GOT3 (cell line): ENCODE data around the gene PTCRA.
"Not testable (repeated sequence)": the region's sequence is repeated elsewhere in the genome, so short reads cannot be mapped to it uniquely, and the experiment has no call there.

Experiments
- DNase-seq: peaks from one replicate; lab custom pipeline; 2025; ENCODE audit warnings: mixed read lengths; lab: John Stamatoyannopoulos, UW

PTCRA gene

GRCh38 chr6:42941356-42941755, 25.5 kb downstream of the PTCRA start:
- DNase-seq = not testable (repeated sequence)

- DNase-seq = no peak
Measured at GRCh38 chr6:42942444-42942843, 26.6 kb downstream of the PTCRA start.

GRCh38 chr6:42947950-42948349, 32.1 kb downstream of the PTCRA start:
- DNase-seq = no peak

- no peak for DNase-seq
Measured at GRCh38 chr6:42952389-42952788, 36.5 kb downstream of the PTCRA start.

- not testable (repeated sequence) for DNase-seq
Measured at GRCh38 chr6:42954405-42954804, 38.6 kb downstream of the PTCRA start.

- DNase-seq = no peak
Measured at GRCh38 chr6:42958125-42958524, 42.3 kb downstream of the PTCRA start.

GRCh38 chr6:42959917-42960242, 44.0 kb downstream of the PTCRA start:
- no peak for DNase-seq

- no peak for DNase-seq
Measured at GRCh38 chr6:42960243-42961019, 44.6 kb downstream of the PTCRA start, which contains the start of gene GNMT. TSS of gene GNMT (plus strand) at chr6:42960754. CDS start at chr6:42960768, 14 bp downstream.

GRCh38 chr6:42961020-42961470, 45.2 kb downstream of the PTCRA start:
- DNase-seq = no peak

GRCh38 chr6:42962096-42962495, 46.2 kb downstream of the PTCRA start:
- DNase-seq = no peak

GRCh38 chr6:42962502-42963178, 46.8 kb downstream of the PTCRA start:
- no peak for DNase-seq

- DNase-seq = no peak
Measured at GRCh38 chr6:42963179-42963854, 47.5 kb downstream of the PTCRA start.

GRCh38 chr6:42963855-42964605, 48.2 kb downstream of the PTCRA start:
- no peak for DNase-seq

GRCh38 chr6:42966571-42966970, 50.7 kb downstream of the PTCRA start:
- DNase-seq = no peak

- no peak for DNase-seq
Measured at GRCh38 chr6:42967228-42967627, 51.4 kb downstream of the PTCRA start.

GRCh38 chr6:42968126-42968701, 52.4 kb downstream of the PTCRA start:
- DNase-seq = no peak

GRCh38 chr6:42968783-42969182, 52.9 kb downstream of the PTCRA start:
- DNase-seq = no peak

- no peak for DNase-seq
Measured at GRCh38 chr6:42969431-42969830, 53.6 kb downstream of the PTCRA start.

- no peak for DNase-seq
Measured at GRCh38 chr6:42969934-42970333, 54.1 kb downstream of the PTCRA start.

GRCh38 chr6:42970871-42971612, 55.2 kb downstream of the PTCRA start:
- DNase-seq = no peak

GRCh38 chr6:42971746-42972327, 56.0 kb downstream of the PTCRA start:
- DNase-seq = no peak
